Natural killer cell (primary cell): ENCODE measurements around the gene NCAM2. TPM values are rescaled to one million over a fixed set of nuclear protein-coding genes. Genes with fewer than 3 reads are reported as not detected.

Source experiments
- ATAC-seq, 3 donors: fragments of 150-1000 bp in 2 of 3; fragments of 200-7000 bp in 1 of 3; cut with Tn5 transposase; 1 replicate in 1 of 3; 2 replicates in 2 of 3; pipeline ENCODE4 v1.10.0; 2021; ENCODE audit warnings: mild to moderate bottlenecking in 2 of 3, moderate library complexity in 2 of 3
- DNase-seq, 2 donors: peaks; one replicate each; pipeline versions ENCODE4 v3.0.0 to v3.0.0-alpha.2; 2013 to 2021; ENCODE audit warnings: mixed read lengths in 1 of 2
- H3K27ac ChIP-seq: one replicate; pipeline ENCODE4 v1.5.1; 2013; ENCODE audit warnings: mild to moderate bottlenecking, low read length
- H3K27me3 ChIP-seq: one replicate; pipeline ENCODE4 v1.6.1; 2013; ENCODE audit warnings: low read length; ENCODE audit not compliant: control insufficient read depth, insufficient read depth
- H3K36me3 ChIP-seq: one replicate; pipeline ENCODE4 v1.6.1; 2013; ENCODE audit warnings: low read length; ENCODE audit not compliant: control insufficient read depth, insufficient read depth
- H3K4me1 ChIP-seq: one replicate; pipeline ENCODE4 v1.6.1; 2013; ENCODE audit warnings: low read length; ENCODE audit not compliant: control insufficient read depth, insufficient read depth
- H3K4me3 ChIP-seq: one replicate; pipeline ENCODE4 v1.5.1; 2013; ENCODE audit warnings: low read length
- H3K9me3 ChIP-seq: one replicate; pipeline ENCODE4 v1.6.1; 2013; ENCODE audit warnings: low read length; ENCODE audit not compliant: control insufficient read depth, insufficient read depth
- H3K27ac Mint-ChIP-seq, 2 donors: one replicate each; pipeline ENCODE4 v1.8.0; 2022; ENCODE audit warnings: mild to moderate bottlenecking in 2 of 2, mixed read lengths in 2 of 2, moderate library complexity in 1 of 2
- H3K27me3 Mint-ChIP-seq, 2 donors: one replicate each; pipeline ENCODE4 v1.8.0; 2022; ENCODE audit warnings: low read depth in 2 of 2, mixed read lengths in 2 of 2
- H3K36me3 Mint-ChIP-seq: one replicate; pipeline ENCODE4 v1.8.0; 2022; ENCODE audit warnings: mixed read lengths
- H3K4me1 Mint-ChIP-seq, 2 donors: one replicate each; pipeline ENCODE4 v1.8.0; 2022; ENCODE audit warnings: mixed read lengths in 2 of 2
- H3K4me3 Mint-ChIP-seq: one replicate; pipeline ENCODE4 v1.8.0; 2022; ENCODE audit warnings: mild to moderate bottlenecking, moderate library complexity, mixed read lengths
- H3K9me3 Mint-ChIP-seq, 2 donors: one replicate each; pipeline ENCODE4 v1.8.0; 2022; ENCODE audit warnings: mixed read lengths in 2 of 2
- CTCF ChIP-seq: fragments of 200-600 bp; IDR thresholded peaks from one replicate; pipeline ENCODE4 v1.8.0; 2022; ENCODE audit warnings: antibody characterized with exemption
- WGBS: methylation state at CpG from one replicate; pipeline ENCODE4 v1.1.7; 2013; ENCODE audit warnings: missing lambda C conversion rate; ENCODE audit not compliant: insufficient coverage; 5-methylcytosine and 5-hydroxymethylcytosine counted together
- intact Hi-C: fragments of 100-400 bp; cut with micrococcal nuclease; formaldehyde crosslinking; loops from one replicate; pipeline ENCODE4 v1.14.2; 2022
- total RNA-seq, 4 donors: library from RNA; stranded (reverse); fragments of 120-200 nt in 1 of 4; gene quantifications; one replicate each; pipeline versions ENCODE4 v1.2.3 to v1.2.4, GENCODE V29; 2013 to 2022

The NCAM2 gene
- total RNA-seq, 3 donors from 2014 or later (not counting 1 experiment from before 2014, with no cell fraction given), result not detected

- Mint-ChIP-seq H3K27me3 (peaks cover 0 to 4% of the 10 kb centered on the region in 2 donors), H3K4me3 (no peak overlapping the region), H3K4me1 (no peaks in the 10 kb centered on the region), H3K9me3 (peaks cover 0 to 3% of the 10 kb centered on the region in 2 donors), H3K36me3 (no peaks in the 10 kb centered on the region), H3K27ac (no peak overlapping the region)
- Histone ChIP-seq H3K27ac (no peak overlapping the region), H3K4me3 (no peak overlapping the region), H3K4me1 (no peaks in the 10 kb centered on the region), H3K9me3 (no peaks in the 10 kb centered on the region), H3K27me3 (no peaks in the 10 kb centered on the region), H3K36me3 (no peaks in the 10 kb centered on the region)
- DNase-seq (no peak), ATAC-seq (no peak)
- intact Hi-C loops, result no loop called here
- no peak for TF ChIP-seq CTCF
These were observed 234.8 kb downstream of the NCAM2 start for GRCh38 chr21:21233051-21233450.

- intact Hi-C loops, result no loop called here
- H3K27me3 ChIP-seq, result no peaks in the 10 kb centered on the region
- ATAC-seq (no peak), DNase-seq (no peak)
- H3K4me1 ChIP-seq, result no peaks in the 10 kb centered on the region
- no peak overlapping the region for H3K27ac Mint-ChIP-seq
- no peaks in the 10 kb centered on the region for H3K27me3 Mint-ChIP-seq
- no peaks in the 10 kb centered on the region for H3K9me3 Mint-ChIP-seq
- H3K9me3 ChIP-seq, result no peaks in the 10 kb centered on the region
- no peak for TF ChIP-seq CTCF
- no peaks in the 10 kb centered on the region for H3K36me3 ChIP-seq
- no peak overlapping the region for H3K4me3 Mint-ChIP-seq
- whole genome bisulfite sequencing, result 68% methylated on average over 2 of the region's 3 CpGs
- H3K36me3 Mint-ChIP-seq, result no peaks in the 10 kb centered on the region
- no peak overlapping the region for H3K27ac ChIP-seq
- H3K4me1 Mint-ChIP-seq, result no peaks in the 10 kb centered on the region
- H3K4me3 ChIP-seq, result no peak overlapping the region
These were observed 238.8 kb downstream of the NCAM2 start for GRCh38 chr21:21236996-21237395.

GRCh38 chr21:21238629-21239400, 240.6 kb downstream of the NCAM2 start:
- Mint-ChIP-seq H3K4me3 (no peak overlapping the region), H3K36me3 (no peaks in the 10 kb centered on the region), H3K9me3 (peaks cover 0 to 6% of the 10 kb centered on the region in 2 donors), H3K27me3 (no peaks in the 10 kb centered on the region), H3K27ac (no peak overlapping the region), H3K4me1 (no peaks in the 10 kb centered on the region)
- Histone ChIP-seq H3K36me3 (no peaks in the 10 kb centered on the region), H3K27me3 (no peaks in the 10 kb centered on the region), H3K9me3 (no peaks in the 10 kb centered on the region), H3K4me1 (no peaks in the 10 kb centered on the region), H3K4me3 (no peak overlapping the region), H3K27ac (no peak overlapping the region)
- 97% methylated on average over 5 of the region's 10 CpGs for WGBS
- intact Hi-C loops, result no loop called here
- DNase-seq, result no peak
- no peak for TF ChIP-seq CTCF
- no peak for ATAC-seq

GRCh38 chr21:21241391-21241790, 243.2 kb downstream of the NCAM2 start:
- Histone ChIP-seq H3K27me3 (no peaks in the 10 kb centered on the region), H3K4me1 (no peaks in the 10 kb centered on the region), H3K27ac (no peak overlapping the region), H3K9me3 (no peaks in the 10 kb centered on the region), H3K36me3 (no peaks in the 10 kb centered on the region), H3K4me3 (no peak overlapping the region)
- Mint-ChIP-seq H3K9me3 (peaks cover 0 to 15% of the 10 kb centered on the region in 2 donors), H3K4me1 (no peaks in the 10 kb centered on the region), H3K27me3 (no peaks in the 10 kb centered on the region), H3K36me3 (no peaks in the 10 kb centered on the region), H3K27ac (no peak overlapping the region), H3K4me3 (no peak overlapping the region)
- no peak for TF ChIP-seq CTCF
- no peak for ATAC-seq
- no peak for DNase-seq
- intact Hi-C loops, result no loop called here
